Gastrocnemius medialis (tissue), 4 donors: Measurements from ENCODE around the gene DOCK3. TPM values are rescaled to one million over a fixed set of nuclear protein-coding genes. Genes with fewer than 3 reads are reported as not detected.

Experiments used
- ATAC-seq, 2 donors: fragments of 150-250 bp; one replicate each; pipeline ENCODE4 v1.9.1; 2016
- DNase-seq, 2 donors: peaks; one replicate each; pipeline ENCODE4 v3.0.0-alpha.2; 2019
- H3K27ac ChIP-seq, 4 donors: fragments of 200-600 bp; sonication (generic); 1 replicate in 1 of 4; 2 replicates in 3 of 4; pipeline ENCODE4 v1.5.1; 2016 to 2018; ENCODE audit warnings: mild to moderate bottlenecking in 2 of 4, moderate library complexity in 1 of 4
- H3K27me3 ChIP-seq, 3 donors: fragments of 200-600 bp; sonication (generic) in 2 of 3; 1 replicate in 1 of 3; 2 replicates in 2 of 3; pipeline versions ENCODE4 v1.5.1 to v1.6.0; 2016 to 2019; ENCODE audit warnings: mild to moderate bottlenecking in 1 of 3, moderate library complexity in 1 of 3
- H3K36me3 ChIP-seq, 2 donors: fragments of 200-600 bp; sonication (generic) in 1 of 2; one replicate each; pipeline ENCODE4 v1.5.1; 2017 to 2018
- H3K4me1 ChIP-seq, 2 donors: fragments of 200-600 bp; sonication (generic) in 1 of 2; one replicate each; pipeline ENCODE4 v1.5.1; 2016 to 2017; ENCODE audit warnings: mild to moderate bottlenecking in 2 of 2
- H3K4me3 ChIP-seq, 4 donors: fragments of 200-600 bp; sonication (generic) in 3 of 4; 1 replicate in 1 of 4; 2 replicates in 3 of 4; pipeline ENCODE4 v1.5.1; 2016 to 2019; ENCODE audit warnings: mild to moderate bottlenecking in 2 of 4
- H3K9me3 ChIP-seq, 3 donors: fragments of 200-600 bp; sonication (generic) in 2 of 3; 1 replicate in 1 of 3; 2 replicates in 2 of 3; pipeline ENCODE4 v1.5.1; 2016 to 2019
- CTCF ChIP-seq, 5 experiments: fragments of 450-650 bp in 3 of 5; fragments of 200-600 bp in 2 of 5; sonication (generic) in 2 of 5; IDR thresholded peaks in 4 of 5; conservative IDR thresholded peaks in 1 of 5; 1 replicate in 4 of 5; 2 replicates in 1 of 5; pipeline ENCODE4 v1.5.1; 2016 to 2019; ENCODE audit warnings: antibody characterized with exemption in 5 of 5, mild to moderate bottlenecking in 3 of 5, moderate library complexity in 3 of 5
- POLR2A ChIP-seq, 2 donors: fragments of 450-650 bp; IDR thresholded peaks; one replicate each; pipeline ENCODE4 v1.6.1; 2017; ENCODE audit warnings: antibody characterized with exemption in 2 of 2, mild to moderate bottlenecking in 2 of 2, moderate library complexity in 2 of 2
- in situ Hi-C, 4 donors: fragments of 200-750 bp; cut with MboI; loops; one replicate each; pipeline versions ENCODE4 v1.15.0 to v1.8.0; 2017; ENCODE audit warnings: low sequenced_read_pairs in 4 of 4
- intact Hi-C: fragments of 100-400 bp; cut with DNase I; formaldehyde crosslinking; loops from one replicate; pipeline ENCODE4 v1.15.1; 2023; ENCODE audit warnings: low total_unique reads
- total RNA-seq, 4 donors: library from RNA; depleted of rRNA; stranded (reverse); fragments of >200 nt; gene quantifications; one replicate each; pipeline versions ENCODE4 v1.1.0 to v1.2.3, GENCODE V29; 2016

DOCK3 gene
- total RNA-seq, 4 donors from 2014 or later, result 0.61 to 3.1 (median 0.73) TPM

- no peak for ATAC-seq
- Histone ChIP-seq H3K9me3 (no peaks in the 10 kb centered on the region), H3K4me1 (peaks cover 34 to 68% of the 10 kb centered on the region in 2 donors), H3K36me3 (no peaks in the 10 kb centered on the region), H3K27me3 (no peaks in the 10 kb centered on the region), H3K4me3 (no peak overlapping the region), H3K27ac (peak overlapping the region; percentile 96 to 98 (median 98))
- TF ChIP-seq POLR2A (IDR thresholded peaks at IDR 0.05), result no peak
- in situ Hi-C loops (no loop called here), intact Hi-C loops (no loop called here)
- no peak for DNase-seq
These were observed 42.3 kb upstream of the DOCK3 start for GRCh38 chr3:50632450-50632849.

- ATAC-seq, result no peak
- H3K4me1 ChIP-seq, result peaks cover 33 to 68% of the 10 kb centered on the region in 2 donors
- H3K36me3 ChIP-seq, result no peaks in the 10 kb centered on the region
- no peak for TF ChIP-seq POLR2A (IDR thresholded peaks at IDR 0.05)
- TF ChIP-seq CTCF (IDR thresholded peaks at IDR 0.05 in 4 of 5, conservative IDR thresholded peaks at IDR 0.05 in 1 of 5), result no peak
- H3K9me3 ChIP-seq, result no peaks in the 10 kb centered on the region
- H3K27me3 ChIP-seq, result no peaks in the 10 kb centered on the region
- H3K27ac ChIP-seq, result peak overlapping the region in 1 of 4 donors; percentile 98
- in situ Hi-C loops (no loop called here), intact Hi-C loops (no loop called here)
- no peak for DNase-seq
- no peak overlapping the region for H3K4me3 ChIP-seq
These were observed 41.4 kb upstream of the DOCK3 start for GRCh38 chr3:50633230-50633790.

DNA sequence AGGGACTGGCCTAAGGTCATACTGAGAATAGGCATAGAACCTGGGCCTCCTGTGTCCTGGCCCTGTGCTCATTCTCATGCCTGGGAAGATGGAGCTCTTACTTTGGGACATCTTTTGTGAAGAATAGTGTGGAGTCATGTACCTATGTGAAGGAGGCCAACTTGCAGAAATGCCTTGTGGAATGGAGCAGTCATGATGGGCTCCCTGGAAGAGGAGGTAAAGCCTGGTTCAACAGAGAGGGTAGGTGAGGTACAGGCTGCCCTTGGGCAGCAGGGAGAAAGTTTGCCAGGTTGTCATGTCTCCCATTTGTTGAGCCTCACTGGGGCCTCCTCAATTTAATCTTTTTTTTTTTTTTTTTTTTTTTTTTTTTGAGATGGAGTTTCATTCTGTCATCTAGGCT lies 39.7 kb upstream of the DOCK3 start:
- no peaks in the 10 kb centered on the region for H3K9me3 ChIP-seq
- in situ Hi-C loops, result no loop called here
- peak overlapping the region in 2 of 4 donors; percentile 15 to 50 for H3K27ac ChIP-seq
- ATAC-seq (no peak), DNase-seq (no peak)
- H3K36me3 ChIP-seq, result peaks cover 0 to 5% of the 10 kb centered on the region in 2 donors
- H3K27me3 ChIP-seq, result no peaks in the 10 kb centered on the region
- no peak for TF ChIP-seq POLR2A (IDR thresholded peaks at IDR 0.05)
- TF ChIP-seq CTCF (IDR thresholded peaks at IDR 0.05 in 4 of 5, conservative IDR thresholded peaks at IDR 0.05 in 1 of 5), result no peak
- peaks cover 40 to 67% of the 10 kb centered on the region in 2 donors for H3K4me1 ChIP-seq
- intact Hi-C loops, result no loop called here
- H3K4me3 ChIP-seq, result no peak overlapping the region

GRCh38 chr3:50637011-50637410 lies 37.7 kb upstream of the DOCK3 start:
- DNase-seq, result no peak
- Histone ChIP-seq H3K27me3 (no peaks in the 10 kb centered on the region), H3K9me3 (no peaks in the 10 kb centered on the region), H3K36me3 (peaks cover 0 to 24% of the 10 kb centered on the region in 2 donors), H3K4me3 (no peak overlapping the region), H3K4me1 (peaks cover 32 to 47% of the 10 kb centered on the region in 2 donors), H3K27ac (peak overlapping the region in 3 of 4 donors; percentile 43 to 64 (median 43))
- intact Hi-C loops, result no loop called here
- in situ Hi-C loops, result no loop called here
- no peak for TF ChIP-seq CTCF (IDR thresholded peaks at IDR 0.05 in 4 of 5, conservative IDR thresholded peaks at IDR 0.05 in 1 of 5)
- TF ChIP-seq POLR2A (IDR thresholded peaks at IDR 0.05), result no peak
- no peak for ATAC-seq

- DNase-seq, result no peak
- H3K36me3 ChIP-seq, result peaks cover 0 to 33% of the 10 kb centered on the region in 2 donors
- no peak overlapping the region for H3K4me3 ChIP-seq
- in situ Hi-C loops (no loop called here), intact Hi-C loops (no loop called here)
- no peak for TF ChIP-seq POLR2A (IDR thresholded peaks at IDR 0.05)
- no peak for TF ChIP-seq CTCF (IDR thresholded peaks at IDR 0.05 in 4 of 5, conservative IDR thresholded peaks at IDR 0.05 in 1 of 5)
- H3K9me3 ChIP-seq, result no peaks in the 10 kb centered on the region
- H3K27ac ChIP-seq, result peak overlapping the region; percentile 40 to 68 (median 52)
- no peak for ATAC-seq
- no peaks in the 10 kb centered on the region for H3K27me3 ChIP-seq
- H3K4me1 ChIP-seq, result peaks cover 29 to 40% of the 10 kb centered on the region in 2 donors
These were observed 36.8 kb upstream of the DOCK3 start for GRCh38 chr3:50637945-50638344.
